Measurements from ENCODE around the gene LMOD1. TPM values are rescaled to one million over a fixed set of nuclear protein-coding genes. Genes with fewer than 3 reads are reported as not detected.

Gene LMOD1
- total and polyA plus RNA-seq, 2 of the 8 experiments (the other 6 are each of a cell fraction or from before 2014, with no cell fraction given), result 0.77 to 1.4 TPM

DNA sequence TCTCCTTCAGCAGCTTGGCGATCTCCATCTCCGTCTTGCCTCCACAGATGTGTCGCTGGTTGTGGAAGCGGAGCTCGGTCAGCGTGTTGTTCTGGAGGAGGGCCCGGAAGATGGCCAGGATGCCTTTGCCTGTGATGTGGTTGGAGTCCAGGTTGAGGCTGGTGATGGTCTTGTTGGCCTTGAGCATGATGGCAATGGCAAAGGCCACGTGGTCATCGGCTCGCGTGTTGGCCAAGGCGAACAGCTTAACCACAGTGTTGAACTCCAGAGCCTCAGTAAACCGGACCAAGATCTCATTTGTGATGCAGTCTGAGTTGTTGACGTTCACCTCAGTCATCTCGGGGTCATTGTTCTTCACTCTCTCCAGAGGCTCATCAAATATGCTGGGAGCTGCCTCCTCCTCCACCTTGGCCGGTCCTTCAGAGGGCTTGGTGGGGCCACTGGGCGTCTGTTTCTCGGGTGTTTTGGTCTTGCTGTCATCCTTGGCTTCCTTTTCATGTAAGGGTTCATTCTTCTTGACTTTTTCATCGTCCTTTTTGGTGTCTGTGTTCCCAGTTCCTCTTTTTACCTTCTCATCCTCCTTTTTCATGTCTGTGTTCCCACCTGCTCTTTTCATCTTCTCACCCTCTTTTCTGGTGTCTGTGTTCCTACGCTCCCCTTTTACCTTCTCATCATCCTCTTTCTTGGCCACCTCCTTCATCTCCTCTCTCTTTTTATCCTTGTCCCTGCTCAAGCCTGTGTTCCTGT is 46.5 kb downstream of the LMOD1 start:
- Histone ChIP-seq H3K27me3 (replicated peaks in 1 of 4; ENCODE audit: control insufficient read depth in 3 of 4, extremely low read depth in 1 of 4, insufficient read depth in 3 of 4, low read length in 3 of 4) (no peaks in the 10 kb centered on the region), H3K27ac (ENCODE audit: low read depth, low read length) (no peak overlapping the region), H3K56ac (replicated peaks; ENCODE audit: insufficient read length, low read depth, low read length) (no peak overlapping the region), H4K91ac (replicated peaks; ENCODE audit: insufficient read length, low read length) (no peak overlapping the region), H3K9ac (replicated peaks in 1 of 4; ENCODE audit: extremely low read depth in 1 of 4, low read depth in 3 of 4, low read length in 3 of 4) (no peak overlapping the region), H2BK15ac (ENCODE audit: low read length) (no peak overlapping the region), H3K4me1 (replicated peaks in 1 of 4; ENCODE audit: control insufficient read depth in 3 of 4, insufficient read depth in 4 of 4, low read length in 3 of 4) (peaks cover 2 to 8% (median 6%) of the 10 kb centered on the region in 4 experiments; a peak in 6 of 7 replicates), H3K4ac (replicated peaks; ENCODE audit: insufficient read length, low read depth, low read length) (no peak overlapping the region), H3K23ac (ENCODE audit: insufficient read length) (no peak overlapping the region), H3K4me3 (ENCODE audit: extremely low read depth in 1 of 4, insufficient read depth in 2 of 4, low read depth in 3 of 4, low read length in 4 of 4) (no peak overlapping the region), H4K20me1 (replicated peaks in 1 of 2; ENCODE audit: control insufficient read depth in 1 of 2, insufficient read depth in 2 of 2, low read length in 2 of 2) (no peaks in the 10 kb centered on the region), H3K4me2 (ENCODE audit: insufficient read depth in 1 of 2, low read depth in 2 of 2, low read length in 2 of 2) (no peak overlapping the region), H3K79me2 (ENCODE audit: control insufficient read depth in 1 of 2, insufficient read depth in 2 of 2, low read length in 2 of 2) (no peaks in the 10 kb centered on the region), H3K18ac (ENCODE audit: extremely low read depth, low read length) (no peak overlapping the region), H2BK120ac (replicated peaks; ENCODE audit: low read depth, low read length) (no peak overlapping the region), H2AK5ac (ENCODE audit: low read depth, low read length) (no peak overlapping the region), H4K5ac (ENCODE audit: insufficient read length, low read depth, low read length) (no peak overlapping the region), H3K14ac (ENCODE audit: insufficient read length) (no peak overlapping the region), H3K23me2 (ENCODE audit: low read depth, low read length) (no peaks in the 10 kb centered on the region), H2BK20ac (ENCODE audit: low read length) (no peak overlapping the region), H4K8ac (ENCODE audit: extremely low read depth, insufficient read depth, low read length) (no peak overlapping the region; the same call in 1 of the 2 replicates), H3K79me1 (ENCODE audit: low read depth, low read length) (no peaks in the 10 kb centered on the region), H3K9me3 (ENCODE audit: insufficient read depth in 2 of 2, low read depth in 1 of 2, low read length in 1 of 2) (no peaks in the 10 kb centered on the region), H2BK12ac (ENCODE audit: low read depth, low read length) (no peak overlapping the region), H2AFZ (ENCODE audit: low read length) (no peak overlapping the region), H3K36me3 (ENCODE audit: control insufficient read depth in 2 of 4, insufficient read depth in 4 of 4, low read length in 3 of 4) (no peaks in the 10 kb centered on the region), H2BK5ac (ENCODE audit: low read depth, low read length) (no peak overlapping the region)
- ChIA-PET POLR2A (ENCODE audit: partially characterized antibody) (interaction anchor here (1.0 to 1.7 kb wide), 3 partner anchors 19 to 70 kb away, joined by 3 to 5 read pairs (median 4); no protein-coding TSS in a partner anchor), CTCF (ENCODE audit: partially characterized antibody) (interaction anchor here (0.6 to 14.8 kb wide), 9 partner anchors 9 to 221 kb away, joined by 3 to 244 read pairs (median 6); partner anchors contain the start of gene LMOD1)
- no peak for FAIRE-seq
- whole genome bisulfite sequencing, 2 experiments (ENCODE audit: extremely low coverage in 1 of 2, insufficient coverage in 1 of 2, insufficient read length in 1 of 2, insufficient replicate concordance in 2 of 2, low coverage in 1 of 2, low lambda C conversion rate in 2 of 2, missing lambda C conversion rate in 1 of 2), result 89% methylated on average over 20 of the region's 20 CpGs; no CpG with 5 or more reads in 1 of the 2 experiments
- no peak for DNase-seq (ENCODE audit: low read depth in 1 of 2, low spot score in 2 of 2)
- TF ChIP-seq NRF1 (IDR thresholded peaks at IDR 0.05; ENCODE audit: low read depth, low read length) (no peak), SP4 (IDR thresholded peaks at IDR 0.05; ENCODE audit: low read length) (no peak), CBX8 (IDR thresholded peaks at IDR 0.05; ENCODE audit: borderline replicate concordance, low read depth, low read length) (no peak), KDM4A (IDR thresholded peaks at IDR 0.05; ENCODE audit: low read depth, low read length, severe bottlenecking) (no peak), RNF2 (IDR thresholded peaks at IDR 0.05; ENCODE audit: borderline replicate concordance, low read depth, low read length, missing control alignments, poor library complexity, severe bottlenecking) (no peak), MAFK (IDR thresholded peaks at IDR 0.05; ENCODE audit: low read depth, low read length) (no peak), PHF8 (conservative IDR thresholded peaks at IDR 0.05; ENCODE audit: low read depth, low read length) (no peak), CHD2 (IDR thresholded peaks at IDR 0.05; ENCODE audit: low read length) (no peak)
- TF ChIP-seq, protein P1, sequence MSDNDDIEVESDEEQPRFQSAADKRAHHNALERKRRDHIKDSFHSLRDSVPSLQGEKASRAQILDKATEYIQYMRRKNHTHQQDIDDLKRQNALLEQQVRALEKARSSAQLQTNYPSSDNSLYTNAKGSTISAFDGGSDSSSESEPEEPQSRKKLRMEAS (IDR thresholded peaks at IDR 0.05), result no peak
- TF ChIP-seq, protein P2, sequence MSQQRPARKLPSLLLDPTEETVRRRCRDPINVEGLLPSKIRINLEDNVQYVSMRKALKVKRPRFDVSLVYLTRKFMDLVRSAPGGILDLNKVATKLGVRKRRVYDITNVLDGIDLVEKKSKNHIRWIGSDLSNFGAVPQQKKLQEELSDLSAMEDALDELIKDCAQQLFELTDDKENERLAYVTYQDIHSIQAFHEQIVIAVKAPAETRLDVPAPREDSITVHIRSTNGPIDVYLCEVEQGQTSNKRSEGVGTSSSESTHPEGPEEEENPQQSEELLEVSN (IDR thresholded peaks at IDR 0.05), result no peak
